ENCODE data around the gene CCT7.

CCT7 gene

GRCh38 chr2:73255007-73255644, 21.0 kb downstream of the CCT7 start:
- TF ChIP-seq, protein P1, sequence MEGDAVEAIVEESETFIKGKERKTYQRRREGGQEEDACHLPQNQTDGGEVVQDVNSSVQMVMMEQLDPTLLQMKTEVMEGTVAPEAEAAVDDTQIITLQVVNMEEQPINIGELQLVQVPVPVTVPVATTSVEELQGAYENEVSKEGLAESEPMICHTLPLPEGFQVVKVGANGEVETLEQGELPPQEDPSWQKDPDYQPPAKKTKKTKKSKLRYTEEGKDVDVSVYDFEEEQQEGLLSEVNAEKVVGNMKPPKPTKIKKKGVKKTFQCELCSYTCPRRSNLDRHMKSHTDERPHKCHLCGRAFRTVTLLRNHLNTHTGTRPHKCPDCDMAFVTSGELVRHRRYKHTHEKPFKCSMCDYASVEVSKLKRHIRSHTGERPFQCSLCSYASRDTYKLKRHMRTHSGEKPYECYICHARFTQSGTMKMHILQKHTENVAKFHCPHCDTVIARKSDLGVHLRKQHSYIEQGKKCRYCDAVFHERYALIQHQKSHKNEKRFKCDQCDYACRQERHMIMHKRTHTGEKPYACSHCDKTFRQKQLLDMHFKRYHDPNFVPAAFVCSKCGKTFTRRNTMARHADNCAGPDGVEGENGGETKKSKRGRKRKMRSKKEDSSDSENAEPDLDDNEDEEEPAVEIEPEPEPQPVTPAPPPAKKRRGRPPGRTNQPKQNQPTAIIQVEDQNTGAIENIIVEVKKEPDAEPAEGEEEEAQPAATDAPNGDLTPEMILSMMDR (IDR thresholded peaks at IDR 0.05; ENCODE audit: borderline replicate concordance, insufficient read depth, low read depth, low read length): no peak
- no peak overlapping the region for H3K4me3 ChIP-seq (ENCODE audit: low read depth, low read length)

GRCh38 chr2:73255907-73256617, 22.0 kb downstream of the CCT7 start:
- H3K4me3 ChIP-seq (ENCODE audit: low read depth, low read length): no peak overlapping the region
- TF ChIP-seq, protein P1 (IDR thresholded peaks at IDR 0.05; ENCODE audit: borderline replicate concordance, insufficient read depth, low read depth, low read length): no peak

GRCh38 chr2:73256618-73256922, 22.5 kb downstream of the CCT7 start:
- TF ChIP-seq, protein P1 (IDR thresholded peaks at IDR 0.05; ENCODE audit: borderline replicate concordance, insufficient read depth, low read depth, low read length): no peak
- no peak overlapping the region for H3K4me3 ChIP-seq (ENCODE audit: low read depth, low read length)

DNA sequence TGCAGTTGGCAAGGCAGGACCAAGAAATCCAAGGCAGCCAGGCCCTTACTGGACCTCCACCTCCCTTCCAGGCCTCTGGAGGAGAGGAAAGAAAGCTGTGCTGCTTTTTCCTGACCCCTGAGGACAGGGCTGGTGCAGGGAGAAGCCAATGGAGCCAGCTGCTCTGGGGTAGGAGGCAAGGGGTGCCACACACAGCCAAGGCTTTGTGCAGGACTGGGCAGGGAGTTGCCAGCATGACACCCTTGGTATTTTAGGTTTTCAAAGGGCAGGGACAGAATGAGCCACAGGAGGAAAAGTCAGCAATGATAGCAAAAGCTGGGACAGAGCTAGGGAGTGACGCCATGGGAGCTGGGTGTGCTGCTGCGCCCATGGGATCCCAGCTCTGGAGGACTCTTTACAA, 22.9 kb downstream of the CCT7 start:
- TF ChIP-seq, protein P1 (IDR thresholded peaks at IDR 0.05; ENCODE audit: borderline replicate concordance, insufficient read depth, low read depth, low read length): no peak
- no peak overlapping the region for H3K4me3 ChIP-seq (ENCODE audit: low read depth, low read length)

DNA sequence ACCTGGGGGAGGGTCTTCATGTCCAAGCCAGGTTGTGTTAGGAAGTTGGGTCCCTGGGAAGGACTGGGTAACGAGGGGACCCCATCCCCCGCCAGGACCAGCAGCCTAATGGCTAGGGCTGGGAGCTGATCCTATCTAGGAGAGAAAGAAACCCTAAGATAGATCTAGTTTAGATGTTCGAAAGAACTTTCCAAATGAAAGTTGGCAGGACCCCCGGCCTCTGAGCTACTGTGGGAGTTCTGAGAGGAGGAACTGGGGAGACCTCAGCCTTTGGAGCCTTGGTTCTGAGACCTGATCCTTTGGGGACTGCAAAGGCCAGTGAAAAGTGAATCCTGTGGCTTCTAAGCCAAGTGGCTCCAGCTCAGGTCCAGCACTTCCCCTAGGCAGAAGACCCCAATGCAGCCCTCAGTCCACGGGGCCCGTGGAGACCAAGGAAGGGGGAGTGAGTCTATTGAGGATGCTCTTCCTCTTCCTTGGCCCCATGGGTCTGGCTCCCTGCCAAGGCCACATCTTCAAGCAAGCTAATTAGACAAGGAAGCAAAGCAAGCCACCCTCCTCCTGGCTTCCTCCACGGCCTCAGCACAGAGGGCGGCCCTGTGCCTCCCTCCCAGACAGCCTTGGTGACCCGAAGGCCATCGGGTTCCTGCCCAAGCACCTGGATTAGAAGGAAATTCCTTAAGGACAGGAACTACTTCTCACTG, 23.5 kb downstream of the CCT7 start:
- no peak overlapping the region for H3K4me3 ChIP-seq (ENCODE audit: low read depth, low read length)
- TF ChIP-seq, protein P1 (IDR thresholded peaks at IDR 0.05; ENCODE audit: borderline replicate concordance, insufficient read depth, low read depth, low read length): no peak

GRCh38 chr2:73258186-73258912, 24.2 kb downstream of the CCT7 start:
- no peak overlapping the region for H3K4me3 ChIP-seq (ENCODE audit: low read depth, low read length)
- TF ChIP-seq, protein P1 (IDR thresholded peaks at IDR 0.05; ENCODE audit: borderline replicate concordance, insufficient read depth, low read depth, low read length): no peak

Data from GM12875 (cell line).